Activated CD4-positive, alpha-beta T cell treated with anti-CD3 and anti-CD28 coated beads for 48 hours (primary cell): ENCODE results near the gene RNASE4.

Experiments used
- DNase-seq: peaks from one replicate; pipeline ENCODE4 v3.0.0-alpha.2; 2020

Gene RNASE4

GRCh38 chr14:20746566-20746965 is 62.2 kb downstream of the RNASE4 start:
- DNase-seq: no peak

GRCh38 chr14:20748439-20748838 is 64.1 kb downstream of the RNASE4 start:
- DNase-seq: no peak

- DNase-seq: no peak
These were observed 65.8 kb downstream of the RNASE4 start for GRCh38 chr14:20750194-20750593.
